Suppressor macrophage (primary cell): ENCODE results near the gene EEIG1.
"Not testable (repeated sequence)": the region's sequence is repeated elsewhere in the genome, so short reads cannot be mapped to it uniquely, and the experiment has no call there.

Experiments used
- DNase-seq, 4 experiments: peaks; one replicate each; pipeline ENCODE4 v3.0.0-alpha.2; 2020 to 2022
- total RNA-seq, 17 experiments: gene quantifications; one replicate each; lab custom pipeline; 2026; ENCODE audit warnings: mixed read lengths in 6 of 17, inconsistent platforms in 3 of 17; lab: John Stamatoyannopoulos, UW

The EEIG1 gene
- total RNA-seq, result 0.55 to 9.2 (median 4.1) reads per million in 17 experiments

DNA sequence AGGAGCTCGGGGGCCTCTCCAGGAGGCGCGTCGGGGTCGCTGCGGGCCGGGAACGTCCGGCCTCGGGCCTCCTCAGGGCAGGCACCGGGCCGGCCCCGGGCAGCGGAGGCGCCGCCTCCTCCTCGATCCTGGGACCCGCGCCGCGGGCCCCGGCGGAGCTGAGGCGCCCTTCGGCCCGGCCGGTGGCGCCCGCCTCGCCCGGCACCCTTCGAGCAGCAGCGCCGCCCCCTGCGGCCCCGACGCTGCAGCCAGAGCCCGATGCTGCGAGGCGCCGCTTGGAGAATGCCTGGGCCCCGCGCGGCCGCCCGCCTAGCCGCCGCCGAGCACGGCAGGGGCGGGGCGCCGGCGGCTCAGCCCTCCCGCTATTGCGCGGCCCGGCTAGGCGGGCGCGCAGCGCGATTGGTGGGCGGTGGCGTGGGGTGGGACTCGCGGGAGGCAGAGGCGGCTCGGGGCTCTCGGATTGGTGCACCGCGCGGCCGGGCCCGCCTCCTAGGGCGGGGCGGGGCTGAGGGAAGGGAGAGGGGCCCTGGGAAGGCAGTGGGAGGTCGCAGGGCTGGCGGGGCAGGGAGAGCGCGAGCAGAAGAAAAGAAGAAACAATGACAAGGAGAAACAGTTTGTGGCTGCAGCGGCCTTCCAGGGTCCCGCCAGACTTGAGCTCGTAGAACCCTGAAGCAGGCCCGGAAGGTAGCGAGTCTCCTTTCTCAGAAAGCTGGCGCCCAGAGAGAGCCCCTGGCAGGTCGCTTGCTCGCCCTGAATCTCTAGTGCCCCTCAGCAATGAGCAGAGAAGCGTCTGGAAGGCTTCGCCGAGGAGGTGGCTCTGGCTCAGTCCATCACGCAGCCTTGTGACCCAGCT, at the start of gene EEIG1:
Gene EEIG1 (minus strand): TSS at position 284 of the 853 bp plus-strand sequence. CDS start 852 bp downstream, outside the sequence.
- peak; percentile 93 to 98 (median 96) for DNase-seq

GRCh38 chr9:128027705-128028104, 46.9 kb upstream of the EEIG1 start:
- DNase-seq, result no peak

GRCh38 chr9:128026773-128027541, 46.2 kb upstream of the EEIG1 start:
- DNase-seq, result peak; percentile 36 to 75 (median 57)

DNA sequence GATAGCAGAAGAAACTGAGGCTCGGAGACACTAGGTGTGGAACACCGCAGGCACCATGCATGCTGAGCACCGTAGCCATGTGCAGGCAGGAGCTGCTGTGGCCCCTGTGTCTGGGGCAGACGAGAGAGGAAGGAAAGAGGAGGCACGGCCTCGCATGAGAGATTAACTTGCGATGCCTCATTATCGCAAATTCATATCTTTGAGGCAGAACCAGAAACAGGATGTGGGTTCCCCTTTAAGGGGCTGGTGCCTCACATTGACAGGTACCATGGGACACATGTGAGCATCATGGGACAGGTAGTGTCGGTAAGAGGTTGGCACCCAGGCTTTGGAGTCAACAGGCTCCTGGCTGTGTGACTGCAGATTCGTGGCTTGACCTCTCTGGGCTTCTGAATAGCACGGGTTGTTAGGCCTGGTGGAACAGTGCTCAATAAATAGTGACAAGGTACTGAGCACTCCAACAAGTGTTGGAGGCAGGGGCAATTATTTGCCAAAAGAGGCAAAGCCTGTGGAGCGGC, 45.5 kb upstream of the EEIG1 start:
- no peak for DNase-seq

- no peak for DNase-seq
Measured at GRCh38 chr9:128025736-128026135, 44.9 kb upstream of the EEIG1 start.

- DNase-seq, result no peak
Measured at GRCh38 chr9:128024761-128025308, 44.0 kb upstream of the EEIG1 start.

GRCh38 chr9:128023671-128024070, 42.9 kb upstream of the EEIG1 start:
- not testable (repeated sequence) for DNase-seq

- peak in 3 of 4 experiments; percentile 25 to 53 (median 42) for DNase-seq
Measured at GRCh38 chr9:128022886-128023285, 42.1 kb upstream of the EEIG1 start.

- peak in 2 of 4 experiments; percentile 21 to 28 for DNase-seq
Measured at GRCh38 chr9:128021098-128021497, 40.3 kb upstream of the EEIG1 start.

GRCh38 chr9:128020692-128021091, 39.9 kb upstream of the EEIG1 start:
- peak in 1 of 4 experiments; percentile 29 for DNase-seq

- DNase-seq, result peak; percentile 38 to 69 (median 64)
Measured at GRCh38 chr9:128015696-128016095, 34.9 kb upstream of the EEIG1 start.

GRCh38 chr9:128011071-128011817, 30.5 kb upstream of the EEIG1 start:
- DNase-seq, result peak; percentile 51 to 78 (median 72)

DNA sequence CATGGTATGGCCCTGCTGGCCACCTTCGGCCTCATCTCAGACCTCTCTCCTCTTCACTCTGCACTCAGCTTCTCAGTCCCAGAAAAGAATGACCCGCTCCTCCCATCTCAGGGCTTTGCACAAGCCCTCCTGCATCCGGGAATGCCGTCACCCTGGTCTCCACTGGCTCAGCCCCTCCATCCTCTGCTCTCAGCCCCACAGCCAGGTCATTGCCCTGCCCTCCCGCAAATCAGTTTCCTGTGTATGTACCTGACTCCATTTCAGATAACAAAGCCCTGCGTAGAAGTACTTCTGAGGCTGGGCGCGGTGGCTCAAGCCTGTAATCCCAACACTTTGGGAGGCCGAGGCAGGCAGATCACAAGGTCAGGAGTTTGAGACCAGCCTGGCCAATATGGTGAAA, 28.9 kb upstream of the EEIG1 start:
- no peak for DNase-seq

- no peak for DNase-seq
Measured at GRCh38 chr9:128008171-128008570, 27.4 kb upstream of the EEIG1 start.

- DNase-seq, result peak; percentile 94 to 99 (median 97)
Measured at GRCh38 chr9:128007566-128008138, 26.9 kb upstream of the EEIG1 start.

- no peak for DNase-seq
Measured at GRCh38 chr9:128006332-128006996, 25.7 kb upstream of the EEIG1 start.

DNA sequence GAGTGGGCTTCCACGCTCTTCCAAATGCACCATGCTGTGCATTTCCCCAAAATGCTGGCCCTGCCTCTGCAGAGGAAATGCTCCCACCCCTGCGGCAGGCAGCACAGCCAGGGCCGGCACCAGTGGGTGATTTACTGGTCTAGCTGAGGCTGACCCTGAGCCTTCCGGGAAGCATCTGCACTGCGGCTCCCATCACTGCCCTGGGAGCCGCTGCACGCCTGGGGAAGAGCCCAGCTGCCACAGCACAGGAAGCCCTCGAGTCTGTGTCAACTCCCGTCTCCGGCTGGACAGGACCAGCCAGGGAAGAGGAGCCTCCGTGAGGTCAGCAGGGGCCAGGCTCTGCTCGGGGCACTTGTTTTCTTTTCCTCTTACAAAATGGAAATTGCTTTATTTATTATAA, 25.1 kb upstream of the EEIG1 start:
- DNase-seq, result peak; percentile 52 to 80 (median 70)

DNA sequence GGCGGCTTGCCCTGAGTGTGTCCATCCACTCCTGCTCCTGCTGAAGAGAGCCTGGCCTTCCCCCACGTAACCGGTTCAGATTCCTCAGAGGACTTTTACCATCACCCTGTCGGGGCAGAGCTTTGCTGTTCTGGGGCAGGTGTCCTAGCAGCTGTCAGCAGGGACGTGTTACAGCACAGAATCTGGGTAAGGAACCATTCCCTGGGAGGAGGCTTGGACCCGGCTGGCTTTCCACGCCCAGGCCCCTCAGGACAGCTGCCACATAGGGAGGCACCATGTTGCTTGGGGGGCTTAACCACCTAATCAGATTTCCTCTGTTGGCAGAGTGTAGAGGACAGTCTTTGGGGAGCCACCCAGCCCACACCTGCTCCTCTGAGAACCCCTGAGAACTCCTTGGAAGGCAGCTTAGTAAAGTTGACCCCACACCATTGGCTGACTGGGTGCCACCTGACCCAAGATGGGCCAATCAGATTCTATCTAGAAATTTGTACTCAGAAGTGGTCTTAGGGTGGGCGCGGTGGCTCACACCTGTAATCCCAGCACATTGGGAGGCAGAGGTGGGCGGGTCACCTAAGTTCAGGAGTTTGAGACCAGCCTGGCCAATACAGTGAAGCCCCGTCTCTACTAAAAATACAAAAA, 23.3 kb upstream of the EEIG1 start:
- no peak for DNase-seq

DNA sequence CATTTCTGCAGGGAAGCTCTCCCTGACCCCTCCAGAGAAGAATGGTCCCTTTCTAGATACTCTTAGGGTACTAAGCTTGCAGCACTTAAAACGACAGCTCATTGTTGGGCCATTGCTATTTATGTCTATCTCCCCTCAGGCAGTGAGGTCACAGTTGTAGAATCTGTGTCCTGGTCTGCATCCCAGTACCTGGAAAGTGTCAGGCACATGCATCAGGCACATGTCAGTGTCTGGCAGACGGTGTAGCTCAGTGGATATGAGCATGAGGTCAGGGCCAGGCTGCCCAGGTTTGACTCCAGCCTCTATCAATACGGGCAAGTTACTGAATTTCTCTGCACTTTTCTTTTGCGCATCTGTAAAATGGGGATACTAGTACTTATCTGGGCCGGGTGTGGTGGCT, 22.2 kb upstream of the EEIG1 start:
- no peak for DNase-seq

- DNase-seq, result peak; percentile 37 to 70 (median 54)
Measured at GRCh38 chr9:128001779-128002298, 21.1 kb upstream of the EEIG1 start.
